Astrocyte (in vitro differentiated cells and primary cell): ENCODE measurements around the gene SDF2L1.
A peak's percentile ranks its signal among the peaks of the same experiment; 100 is the strongest.

ENCODE experiments used
- CTCF ChIP-seq: IDR thresholded peaks from 2 replicates; pipeline ENCODE4 v1.5.1; 2011; ENCODE audit warnings: low read depth, mild to moderate bottlenecking, inconsistent platforms, low read length, moderate library complexity; ENCODE audit not compliant: insufficient read depth
- EZH2 ChIP-seq: IDR thresholded peaks from 2 replicates; pipeline ENCODE4 v1.6.1; 2012; ENCODE audit warnings: mild to moderate bottlenecking, low read length, inconsistent platforms; ENCODE audit not compliant: insufficient read depth

DNA sequence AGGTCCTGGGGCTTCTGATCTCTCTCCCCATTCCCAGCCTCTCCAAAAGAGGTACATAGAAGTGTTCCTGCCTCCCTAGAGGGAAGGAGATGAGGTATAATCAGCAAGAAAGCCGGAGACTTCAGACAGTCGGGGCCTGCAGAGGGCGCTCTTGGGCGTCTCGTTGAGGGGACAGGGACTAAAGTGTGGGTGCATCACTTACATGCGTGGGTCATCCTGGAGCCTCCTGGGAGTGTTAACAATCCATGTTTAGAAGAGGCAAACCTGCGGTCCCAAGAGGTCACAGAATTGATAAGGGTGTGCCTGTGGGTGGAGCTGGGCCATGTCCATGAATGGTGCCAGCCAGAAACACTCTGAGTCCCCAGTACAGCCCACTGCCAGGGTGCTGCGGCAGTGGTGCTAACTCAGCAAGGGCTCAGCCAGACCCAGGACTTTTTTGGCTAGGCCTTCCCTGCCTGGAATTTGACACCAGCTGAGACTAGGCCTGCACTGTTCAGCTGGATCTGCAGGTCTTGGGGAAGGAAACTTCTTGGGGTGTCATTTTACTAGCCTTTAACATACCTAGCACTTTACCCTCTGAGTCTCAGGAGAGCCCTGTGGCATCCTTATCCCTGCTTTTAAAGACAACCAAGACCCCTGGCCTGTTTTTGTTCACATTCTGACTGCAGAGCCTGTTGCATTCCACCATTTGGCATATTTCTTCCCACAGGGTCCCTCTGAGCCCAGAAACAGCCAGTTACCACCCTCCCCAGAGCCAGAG is 17.8 kb upstream of the SDF2L1 start:
- TF ChIP-seq CTCF (peak; percentile 51), EZH2 (no peak)
